Measurements from ENCODE around the gene GABARAPL1. TPM values are rescaled to one million over a fixed set of nuclear protein-coding genes. Genes with fewer than 3 reads are reported as not detected.

The GABARAPL1 gene
- total and polyA plus RNA-seq, 2 donors (not counting 1 experiment from before 2014, with no cell fraction given) = 186 to 363 TPM

DNA sequence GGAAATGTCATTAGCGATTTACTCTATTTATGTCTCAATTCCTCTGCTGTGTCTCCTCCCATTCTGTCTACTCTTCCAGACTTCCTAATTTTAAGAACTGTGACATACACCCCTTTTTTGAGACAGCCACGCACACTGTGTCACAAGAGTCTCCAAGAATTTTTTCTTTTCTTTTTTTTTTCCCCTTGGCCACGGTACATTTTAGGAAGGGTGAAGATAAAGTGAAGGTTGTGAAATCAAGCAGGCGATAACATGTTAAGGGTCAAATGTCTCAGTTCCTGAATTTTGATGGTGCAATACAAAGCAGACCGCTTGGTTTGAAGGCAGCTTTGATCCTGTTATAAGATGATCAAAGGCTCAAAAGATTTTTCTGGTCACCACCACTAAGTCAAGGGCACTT lies 45.1 kb upstream of the GABARAPL1 start:
- Histone ChIP-seq H3K27me3 (ENCODE audit: control insufficient read depth, insufficient read depth, low read length) (no peaks in the 10 kb centered on the region), H2AFZ (ENCODE audit: low read length) (no peak overlapping the region), H3K4me1 (ENCODE audit: control insufficient read depth, extremely low read depth, insufficient read depth, low read length) (peaks cover 4% of the 10 kb centered on the region), H3K9ac (ENCODE audit: insufficient read depth, low read length) (no peak overlapping the region), H3K4me2 (ENCODE audit: extremely low read depth, insufficient read depth, low read length) (no peak overlapping the region), H3K27ac (ENCODE audit: insufficient read depth, low read length) (no peak overlapping the region), H3K36me3 (ENCODE audit: control insufficient read depth, insufficient read depth, low read length) (no peaks in the 10 kb centered on the region), H3K4me3 (replicated peaks in 1 of 4; ENCODE audit: control extremely low read depth in 1 of 4, insufficient read depth in 1 of 4, low read depth in 3 of 4, low read length in 4 of 4) (no peak overlapping the region), H3K9me3 (ENCODE audit: control insufficient read depth, insufficient read depth, low read depth, low read length) (no peaks in the 10 kb centered on the region), H4K20me1 (ENCODE audit: control insufficient read depth, extremely low read depth, insufficient read depth, low read length) (no peaks in the 10 kb centered on the region), H3K79me2 (ENCODE audit: control insufficient read depth, insufficient read depth, low read length) (no peaks in the 10 kb centered on the region)
- TF ChIP-seq EZH2 (IDR thresholded peaks at IDR 0.05; ENCODE audit: low read length, missing control alignments) = no peak
- TF ChIP-seq, protein P1, sequence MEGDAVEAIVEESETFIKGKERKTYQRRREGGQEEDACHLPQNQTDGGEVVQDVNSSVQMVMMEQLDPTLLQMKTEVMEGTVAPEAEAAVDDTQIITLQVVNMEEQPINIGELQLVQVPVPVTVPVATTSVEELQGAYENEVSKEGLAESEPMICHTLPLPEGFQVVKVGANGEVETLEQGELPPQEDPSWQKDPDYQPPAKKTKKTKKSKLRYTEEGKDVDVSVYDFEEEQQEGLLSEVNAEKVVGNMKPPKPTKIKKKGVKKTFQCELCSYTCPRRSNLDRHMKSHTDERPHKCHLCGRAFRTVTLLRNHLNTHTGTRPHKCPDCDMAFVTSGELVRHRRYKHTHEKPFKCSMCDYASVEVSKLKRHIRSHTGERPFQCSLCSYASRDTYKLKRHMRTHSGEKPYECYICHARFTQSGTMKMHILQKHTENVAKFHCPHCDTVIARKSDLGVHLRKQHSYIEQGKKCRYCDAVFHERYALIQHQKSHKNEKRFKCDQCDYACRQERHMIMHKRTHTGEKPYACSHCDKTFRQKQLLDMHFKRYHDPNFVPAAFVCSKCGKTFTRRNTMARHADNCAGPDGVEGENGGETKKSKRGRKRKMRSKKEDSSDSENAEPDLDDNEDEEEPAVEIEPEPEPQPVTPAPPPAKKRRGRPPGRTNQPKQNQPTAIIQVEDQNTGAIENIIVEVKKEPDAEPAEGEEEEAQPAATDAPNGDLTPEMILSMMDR (conservative IDR thresholded peaks at IDR 0.05 in 1 of 2, IDR thresholded peaks at IDR 0.05 in 1 of 2; ENCODE audit: low read depth in 1 of 2, low read length in 2 of 2) = no peak
- DNase-seq (ENCODE audit: low read depth in 2 of 2) = no peak

DNA sequence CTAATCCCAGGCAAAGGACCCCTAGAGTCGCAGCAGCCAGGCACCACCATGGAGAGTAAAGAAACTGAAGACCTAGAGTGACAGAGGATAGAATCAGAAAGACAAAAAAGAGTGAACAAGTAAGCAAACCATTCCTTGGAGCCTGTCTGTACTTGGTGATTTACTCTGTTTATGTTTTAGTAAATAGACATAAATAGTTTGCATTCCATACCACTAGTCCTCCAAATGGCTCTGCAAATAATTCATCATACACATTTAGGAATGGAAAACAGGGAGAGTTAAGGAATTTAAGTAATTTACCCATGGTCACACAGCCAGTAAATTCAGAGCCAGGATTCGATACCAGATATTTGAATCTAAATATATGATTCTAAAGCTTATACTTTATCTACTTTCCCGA lies 43.6 kb upstream of the GABARAPL1 start:
- H3K27ac ChIP-seq (ENCODE audit: insufficient read depth, low read length) = peak overlapping the region; percentile 17
- peak; percentile 34 to 45 for DNase-seq (ENCODE audit: low read depth in 2 of 2)
- H2AFZ ChIP-seq (ENCODE audit: low read length) = no peak overlapping the region
- H3K4me2 ChIP-seq (ENCODE audit: extremely low read depth, insufficient read depth, low read length) = peak overlapping the region; percentile 56
- no peaks in the 10 kb centered on the region for H3K27me3 ChIP-seq (ENCODE audit: control insufficient read depth, insufficient read depth, low read length)
- no peaks in the 10 kb centered on the region for H3K9me3 ChIP-seq (ENCODE audit: control insufficient read depth, insufficient read depth, low read depth, low read length)
- H3K4me3 ChIP-seq (replicated peaks in 1 of 4; ENCODE audit: control extremely low read depth in 1 of 4, insufficient read depth in 1 of 4, low read depth in 3 of 4, low read length in 4 of 4) = no peak overlapping the region
- H3K36me3 ChIP-seq (ENCODE audit: control insufficient read depth, insufficient read depth, low read length) = no peaks in the 10 kb centered on the region
- H3K4me1 ChIP-seq (ENCODE audit: control insufficient read depth, extremely low read depth, insufficient read depth, low read length) = peaks cover 4% of the 10 kb centered on the region
- H4K20me1 ChIP-seq (ENCODE audit: control insufficient read depth, extremely low read depth, insufficient read depth, low read length) = no peaks in the 10 kb centered on the region
- no peak overlapping the region for H3K9ac ChIP-seq (ENCODE audit: insufficient read depth, low read length)
- TF ChIP-seq, protein P1 (conservative IDR thresholded peaks at IDR 0.05 in 1 of 2, IDR thresholded peaks at IDR 0.05 in 1 of 2; ENCODE audit: low read depth in 1 of 2, low read length in 2 of 2) = no peak
- TF ChIP-seq EZH2 (IDR thresholded peaks at IDR 0.05; ENCODE audit: low read length, missing control alignments) = no peak
- no peaks in the 10 kb centered on the region for H3K79me2 ChIP-seq (ENCODE audit: control insufficient read depth, insufficient read depth, low read length)

DNA sequence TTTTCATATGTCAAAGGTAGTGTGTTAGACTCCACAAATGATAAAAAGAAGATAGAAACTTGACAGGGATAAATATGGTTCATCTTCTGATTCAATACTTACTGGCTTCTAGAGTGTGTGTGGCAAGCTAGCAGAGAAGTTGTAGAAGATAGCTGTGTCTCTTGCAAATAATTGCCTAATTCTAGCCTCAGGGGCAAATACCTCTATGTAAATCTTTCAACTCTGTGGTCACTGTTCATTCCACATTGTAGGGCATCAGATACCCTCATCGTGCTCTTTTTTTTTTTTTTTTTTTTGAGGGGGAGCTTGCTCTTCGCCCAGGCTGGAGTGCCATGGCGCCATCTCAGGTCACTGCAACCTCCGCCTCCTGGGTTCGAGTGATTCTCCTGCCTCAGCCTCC lies 42.5 kb upstream of the GABARAPL1 start:
- Histone ChIP-seq H3K27ac (ENCODE audit: insufficient read depth, low read length) (no peak overlapping the region), H3K4me1 (ENCODE audit: control insufficient read depth, extremely low read depth, insufficient read depth, low read length) (peaks cover 4% of the 10 kb centered on the region), H3K9ac (ENCODE audit: insufficient read depth, low read length) (no peak overlapping the region)

More for the DNA sequence above, 42.5 kb upstream of the GABARAPL1 start:
- Histone ChIP-seq H3K4me2 (ENCODE audit: extremely low read depth, insufficient read depth, low read length) (no peak overlapping the region), H3K36me3 (ENCODE audit: control insufficient read depth, insufficient read depth, low read length) (no peaks in the 10 kb centered on the region), H4K20me1 (ENCODE audit: control insufficient read depth, extremely low read depth, insufficient read depth, low read length) (no peaks in the 10 kb centered on the region), H3K4me3 (replicated peaks in 1 of 4; ENCODE audit: control extremely low read depth in 1 of 4, insufficient read depth in 1 of 4, low read depth in 3 of 4, low read length in 4 of 4) (no peak overlapping the region), H2AFZ (ENCODE audit: low read length) (no peak overlapping the region), H3K79me2 (ENCODE audit: control insufficient read depth, insufficient read depth, low read length) (no peaks in the 10 kb centered on the region), H3K27me3 (ENCODE audit: control insufficient read depth, insufficient read depth, low read length) (no peaks in the 10 kb centered on the region), H3K9me3 (ENCODE audit: control insufficient read depth, insufficient read depth, low read depth, low read length) (no peaks in the 10 kb centered on the region)
- no peak for TF ChIP-seq EZH2 (IDR thresholded peaks at IDR 0.05; ENCODE audit: low read length, missing control alignments)
- TF ChIP-seq, protein P1 (conservative IDR thresholded peaks at IDR 0.05 in 1 of 2, IDR thresholded peaks at IDR 0.05 in 1 of 2; ENCODE audit: low read depth in 1 of 2, low read length in 2 of 2) = no peak
- no peak for DNase-seq (ENCODE audit: low read depth in 2 of 2)

Measured in fibroblast of lung (primary cell).